ENCODE results near the gene ABCA4. TPM values are rescaled to one million over a fixed set of nuclear protein-coding genes. Genes with fewer than 3 reads are reported as not detected.

Gene ABCA4
- total RNA-seq, 1 experiment from 2014 or later = 0.22 TPM

- ChIA-PET POLR2A (no interaction called here), CTCF (interaction anchor here (1.1 kb wide), 1 partner anchor 10 kb away, joined by 3 read pairs; no protein-coding TSS in a partner anchor), RAD21 (ENCODE audit: low non-redundant PET in 1 of 2, low total read pairs in 2 of 2, uncharacterized antibody in 2 of 2, unreplicated experiment in 2 of 2) (no interaction called here)
- H3K9me3 ChIP-seq (ENCODE audit: control insufficient read depth in 1 of 2, insufficient read depth in 1 of 2, low read depth in 1 of 2, low read length in 2 of 2) = no peaks in the 10 kb centered on the region
- no peaks in the 10 kb centered on the region for H3K79me2 ChIP-seq (ENCODE audit: insufficient read depth, low read length)
- ATAC-seq (no peak), DNase-seq (ENCODE audit: low read depth, low spot score) (no peak)
- no peaks in the 10 kb centered on the region for H3K36me3 ChIP-seq (ENCODE audit: control insufficient read depth in 1 of 2, insufficient read depth in 2 of 2, low read length in 2 of 2)
- no peak overlapping the region for H3K27ac ChIP-seq (ENCODE audit: low read depth, low read length)
- no peak overlapping the region for H2AFZ ChIP-seq (ENCODE audit: low read depth, low read length, poor library complexity, severe bottlenecking)
- H3K27me3 ChIP-seq (ENCODE audit: insufficient read depth, low read length) = no peaks in the 10 kb centered on the region
- H3K9me2 ChIP-seq (ENCODE audit: insufficient read depth) = no peaks in the 10 kb centered on the region
- BruUV-seq (replicated peaks) = no TSS peak
- H4K20me1 ChIP-seq (ENCODE audit: insufficient read depth) = no peaks in the 10 kb centered on the region
- TF ChIP-seq YY1 (IDR thresholded peaks at IDR 0.05; ENCODE audit: extremely low read depth, insufficient replicate concordance, low read depth, low read length) = no peak
- TF ChIP-seq RAD21 (IDR thresholded peaks at IDR 0.05; ENCODE audit: low read depth) = no peak
- no peak overlapping the region for H3K4me2 ChIP-seq (ENCODE audit: low read length)
- peaks cover 2 to 19% of the 10 kb centered on the region in 2 experiments; a peak in 2 of 4 replicates for H3K4me1 ChIP-seq (ENCODE audit: control insufficient read depth in 1 of 2, insufficient read depth in 2 of 2, low read length in 2 of 2)
- intact Hi-C loops (cut with micrococcal nuclease) = loop anchor here (10.0 kb wide), 1 partner anchor 775 kb away; no protein-coding TSS in a partner anchor
- no peak overlapping the region for H3K4me3 ChIP-seq (replicated peaks in 1 of 2; ENCODE audit: low read depth in 1 of 2, low read length in 2 of 2)
- no peak overlapping the region for H3K9ac ChIP-seq (ENCODE audit: low read length)
These were observed 91.6 kb downstream of the ABCA4 start for GRCh38 chr1:94029130-94029993.

GRCh38 chr1:94027721-94028515 is 93.0 kb downstream of the ABCA4 start:
- Histone ChIP-seq H4K20me1 (ENCODE audit: insufficient read depth) (no peaks in the 10 kb centered on the region), H3K4me3 (replicated peaks in 1 of 2; ENCODE audit: low read depth in 1 of 2, low read length in 2 of 2) (no peak overlapping the region), H3K9ac (ENCODE audit: low read length) (no peak overlapping the region), H3K4me2 (ENCODE audit: low read length) (no peak overlapping the region), H3K27me3 (ENCODE audit: insufficient read depth, low read length) (no peaks in the 10 kb centered on the region), H3K79me2 (ENCODE audit: insufficient read depth, low read length) (no peaks in the 10 kb centered on the region), H3K9me2 (ENCODE audit: insufficient read depth) (no peaks in the 10 kb centered on the region), H3K27ac (ENCODE audit: low read depth, low read length) (no peak overlapping the region), H3K36me3 (ENCODE audit: control insufficient read depth in 1 of 2, insufficient read depth in 2 of 2, low read length in 2 of 2) (no peaks in the 10 kb centered on the region), H3K4me1 (ENCODE audit: control insufficient read depth in 1 of 2, insufficient read depth in 2 of 2, low read length in 2 of 2) (peaks cover 0 to 14% of the 10 kb centered on the region in 2 experiments; a peak in 2 of 4 replicates), H3K9me3 (ENCODE audit: control insufficient read depth in 1 of 2, insufficient read depth in 1 of 2, low read depth in 1 of 2, low read length in 2 of 2) (no peaks in the 10 kb centered on the region), H2AFZ (ENCODE audit: low read depth, low read length, poor library complexity, severe bottlenecking) (no peak overlapping the region)
- RAD21 ChIA-PET (ENCODE audit: low non-redundant PET in 1 of 2, low total read pairs in 2 of 2, uncharacterized antibody in 2 of 2, unreplicated experiment in 2 of 2) = interaction anchor here in 1 of 2 experiments (1.0 kb wide), 1 partner anchor 308 kb away, joined by 3 read pairs; no protein-coding TSS in a partner anchor
- DNase-seq (ENCODE audit: low read depth, low spot score) (no peak), ATAC-seq (no peak)
- no TSS peak for BruUV-seq (replicated peaks)
- POLR2A ChIA-PET = interaction anchor here (1.6 kb wide), 1 partner anchor 12 kb away, joined by 4 read pairs; no protein-coding TSS in a partner anchor
- intact Hi-C loops (cut with micrococcal nuclease) = loop anchor here (10.0 kb wide), 1 partner anchor 777 kb away; no protein-coding TSS in a partner anchor
- CTCF ChIA-PET = interaction anchor here (0.8 to 8.0 kb wide), 4 partner anchors 11 to 307 kb away, joined by 3 to 194 read pairs (median 48); no protein-coding TSS in a partner anchor
- no peak for TF ChIP-seq TCF7L2 (IDR thresholded peaks at IDR 0.05; ENCODE audit: borderline replicate concordance, extremely low read depth, insufficient read depth, insufficient read length)
- TF ChIP-seq SRF (IDR thresholded peaks at IDR 0.05; ENCODE audit: low read depth) = no peak
